Measurements from ENCODE around the gene SPRR1A. TPM values are rescaled to one million over a fixed set of nuclear protein-coding genes. Genes with fewer than 3 reads are reported as not detected.

The SPRR1A gene
- total and polyA plus RNA-seq, 2 of the 4 experiments (the other 2 are of a cell fraction): not detected

GRCh38 chr1:152998476-152998875, 14.6 kb downstream of the SPRR1A start:
- ChIA-PET POLR2A (ENCODE audit: unreplicated experiment) (no interaction called here), CTCF (no interaction called here)
- H3K9me3 ChIP-seq (ENCODE audit: control insufficient read depth, insufficient read depth, low read length): no peaks in the 10 kb centered on the region
- no peak overlapping the region for H3K4me3 ChIP-seq (ENCODE audit: insufficient read depth, low read depth, low read length)
- no peak overlapping the region for H2AK9ac ChIP-seq (replicated peaks; ENCODE audit: low read depth, low read length, poor library complexity)
- in situ Hi-C loops (cut with MboI; ENCODE audit: low sequenced_read_pairs) (no loop called here), intact Hi-C loops (cut with micrococcal nuclease) (no loop called here), dilution Hi-C loops (cut with HindIII; ENCODE audit: low sequenced_read_pairs, unreplicated experiment) (no loop called here)
- H3K9ac ChIP-seq (ENCODE audit: low read depth, low read length): no peak overlapping the region
- 30% methylated on average over 3 of the region's 4 CpGs; no CpG with 5 or more reads in 1 of the 2 experiments for WGBS, 2 experiments (ENCODE audit: extremely low coverage in 2 of 2, insufficient read length in 1 of 2)
- no peak overlapping the region for H4K5ac ChIP-seq (ENCODE audit: low read depth, low read length)
- no peak overlapping the region for H3K4ac ChIP-seq (ENCODE audit: low read depth, low read length)
- DNase-seq: no peak
- no peak overlapping the region for H2BK5ac ChIP-seq (ENCODE audit: low read depth, low read length, poor library complexity, severe bottlenecking)
- no peak overlapping the region for H2AFZ ChIP-seq (replicated peaks; ENCODE audit: low read length, poor library complexity)
- H3K27me3 ChIP-seq (ENCODE audit: control insufficient read depth, insufficient read depth, low read length): no peaks in the 10 kb centered on the region
- H3K23ac ChIP-seq (ENCODE audit: low read depth, low read length): no peak overlapping the region
- TF ChIP-seq CHD1 (IDR thresholded peaks at IDR 0.05; ENCODE audit: low read depth, low read length): no peak
- TF ChIP-seq NFE2L2 (IDR thresholded peaks at IDR 0.05; ENCODE audit: low read depth, low read length): no peak
- TF ChIP-seq USF2 (IDR thresholded peaks at IDR 0.05; ENCODE audit: low read depth, low read length): no peak
- TF ChIP-seq MAFK (IDR thresholded peaks at IDR 0.05; ENCODE audit: low read depth, low read length): no peak
- no peak for TF ChIP-seq RCOR1 (IDR thresholded peaks at IDR 0.05; ENCODE audit: insufficient replicate concordance, low read length)
- TF ChIP-seq ELK1 (IDR thresholded peaks at IDR 0.05; ENCODE audit: borderline replicate concordance, low read depth, low read length): no peak
- TF ChIP-seq RAD21 (IDR thresholded peaks at IDR 0.05; ENCODE audit: low read length): no peak
- TF ChIP-seq SMC3 (IDR thresholded peaks at IDR 0.05; ENCODE audit: low read depth, low read length): no peak
- no peak overlapping the region for H2BK120ac ChIP-seq (ENCODE audit: low read depth, low read length)
- no peak overlapping the region for H2AK5ac ChIP-seq (ENCODE audit: low read depth, low read length)
- no peak overlapping the region for H4K91ac ChIP-seq (ENCODE audit: insufficient read depth, low read depth, low read length)
- H3K14ac ChIP-seq (replicated peaks; ENCODE audit: low read depth, low read length): no peak overlapping the region
- no peaks in the 10 kb centered on the region for H3K36me3 ChIP-seq (ENCODE audit: control insufficient read depth, insufficient read depth, low read length)
- no peak overlapping the region for H2BK15ac ChIP-seq (ENCODE audit: low read depth, low read length)
- ATAC-seq (ENCODE audit: low read depth): no peak
- H3K56ac ChIP-seq (ENCODE audit: extremely low read depth, insufficient read depth, low read length): no peak overlapping the region
- no peaks in the 10 kb centered on the region for H3K9me1 ChIP-seq (ENCODE audit: insufficient read depth, low read length)
- no peak overlapping the region for H3K18ac ChIP-seq (ENCODE audit: low read depth, low read length)
- H2BK20ac ChIP-seq (ENCODE audit: low read depth, low read length): no peak overlapping the region
- no TSS peak for BruUV-seq (replicated peaks)
- H3K4me1 ChIP-seq (ENCODE audit: control insufficient read depth, insufficient read depth, low read length): no peaks in the 10 kb centered on the region
- no peaks in the 10 kb centered on the region for H3K79me1 ChIP-seq (ENCODE audit: low read depth in 1 of 2, low read length in 2 of 2)
- no peak overlapping the region for H3K4me2 ChIP-seq (ENCODE audit: low read depth, low read length)
- H3K27ac ChIP-seq (ENCODE audit: insufficient read depth, low read length): no peak overlapping the region
- H4K20me1 ChIP-seq (ENCODE audit: insufficient read depth, low read length): no peaks in the 10 kb centered on the region
- H4K8ac ChIP-seq (ENCODE audit: low read depth in 2 of 2, low read length in 2 of 2): no peak overlapping the region
